K562 (cell line): ENCODE data around the gene PLA2G12B. TPM values are rescaled to one million over a fixed set of nuclear protein-coding genes. Genes with fewer than 3 reads are reported as not detected.

ENCODE experiments used
- GTF3C2 ChIP-seq: IDR thresholded peaks from 3 replicates; pipeline ENCODE4 v1.6.1; 2011; ENCODE audit warnings: borderline replicate concordance, mild to moderate bottlenecking, moderate library complexity; ENCODE audit not compliant: insufficient read length; ENCODE audit errors: extremely low read depth
- HOXB6 ChIP-seq: fragments of 250-450 bp; sonication (Bioruptor Pico); IDR thresholded peaks from 2 replicates; pipeline ENCODE4 v1.5.1; 2022; ENCODE audit warnings: mild to moderate bottlenecking, borderline replicate concordance
- ILF3 ChIP-seq: fragments of 450-650 bp; IDR thresholded peaks from 2 replicates; pipeline ENCODE4 v1.6.1; 2018; ENCODE audit warnings: antibody characterized with exemption, mild to moderate bottlenecking, moderate library complexity, borderline replicate concordance
- MEF2A ChIP-seq: IDR thresholded peaks from 2 replicates; pipeline ENCODE4 v1.6.1; 2011; ENCODE audit warnings: low read depth, mild to moderate bottlenecking, low read length, moderate library complexity; ENCODE audit not compliant: control insufficient read depth
- NUFIP1 ChIP-seq: fragments of 450-650 bp; IDR thresholded peaks from 2 replicates; pipeline ENCODE4 v1.6.1; 2018; ENCODE audit not compliant: partially characterized antibody
- RBM17 ChIP-seq: fragments of 200-400 bp; formaldehyde crosslinking; IDR thresholded peaks from 2 replicates; pipeline ENCODE4 v1.6.1; 2017; ENCODE audit warnings: low read depth, mild to moderate bottlenecking, low read length, borderline replicate concordance
- SAP30 ChIP-seq: fragments of 200-600 bp; sonication (generic); IDR thresholded peaks from 2 replicates; pipeline ENCODE4 v1.6.1; 2012; ENCODE audit warnings: borderline replicate concordance, low read depth, mild to moderate bottlenecking, moderate library complexity, low read length, control low read depth, inconsistent platforms; ENCODE audit not compliant: insufficient read depth, poor library complexity, severe bottlenecking
- SMAD3 ChIP-seq: fragments of 450-650 bp; formaldehyde crosslinking; conservative IDR thresholded peaks from 2 replicates; pipeline ENCODE4 v1.4.0; 2020; ENCODE audit warnings: mild to moderate bottlenecking
- TRIM24 ChIP-seq, 2 experiments: fragments of 450-650 bp; IDR thresholded peaks; 2 replicates each; pipeline ENCODE4 v1.6.1; 2016
- ZFP30 ChIP-seq: fragments of 250-450 bp; sonication (Bioruptor Pico); IDR thresholded peaks from 2 replicates; pipeline ENCODE4 v1.8.0; 2022; ENCODE audit warnings: moderate library complexity, mild to moderate bottlenecking, inconsistent platforms, borderline replicate concordance
- ZNF143 ChIP-seq: sonication (generic); formaldehyde crosslinking; IDR thresholded peaks from 2 replicates; pipeline ENCODE4 v1.9.0; 2022; ENCODE audit warnings: mild to moderate bottlenecking, missing genetic modification reagents
- polyA plus RNA-seq, 8 experiments: library from polyadenylated mRNA; depleted of rRNA in 4 of 8; stranded (reverse) in 5 of 8; unstranded in 3 of 8; fragments of >200 nt; fragmentation: Nextera tagmentation in 2 of 8; fragmentation: Illumina TruSeq in 1 of 8; extraction: Ambion mirVana in 2 of 8; extraction: Trizol in 1 of 8; gene quantifications; 2 replicates each; pipeline versions ENCODE4 v1.2.1 to v1.2.3, GENCODE V29; 2011 to 2014; ENCODE audit warnings: inconsistent platforms in 1 of 8, missing spikeins in 1 of 8
- total RNA-seq, 7 experiments: library from RNA; depleted of rRNA in 6 of 7; stranded (reverse); fragments of >200 nt in 6 of 7; fragmentation: Illumina TruSeq in 2 of 7; extraction: Trizol in 2 of 7; gene quantifications; 2 replicates each; pipeline versions ENCODE4 v1.2.1 to v1.2.3, GENCODE V29; 2011 to 2021; ENCODE audit warnings: low replicate concordance in 1 of 7
- TF ChIP-seq, protein P1 (sequence below): fragments of 450-650 bp; IDR thresholded peaks from 2 replicates; pipeline ENCODE4 v1.6.1; 2016; ENCODE audit warnings: mild to moderate bottlenecking, moderate library complexity
- TF ChIP-seq, protein P2 (sequence below): fragments of 250-450 bp; sonication (Bioruptor Pico); IDR thresholded peaks from 2 replicates; pipeline ENCODE4 v1.8.0; 2022; ENCODE audit warnings: moderate library complexity, mild to moderate bottlenecking, inconsistent platforms

PLA2G12B gene
- total and polyA plus RNA-seq, 9 of the 15 experiments (the other 6 are each of a cell fraction or from before 2014, with no cell fraction given), result not detected

- TF ChIP-seq, protein P1, sequence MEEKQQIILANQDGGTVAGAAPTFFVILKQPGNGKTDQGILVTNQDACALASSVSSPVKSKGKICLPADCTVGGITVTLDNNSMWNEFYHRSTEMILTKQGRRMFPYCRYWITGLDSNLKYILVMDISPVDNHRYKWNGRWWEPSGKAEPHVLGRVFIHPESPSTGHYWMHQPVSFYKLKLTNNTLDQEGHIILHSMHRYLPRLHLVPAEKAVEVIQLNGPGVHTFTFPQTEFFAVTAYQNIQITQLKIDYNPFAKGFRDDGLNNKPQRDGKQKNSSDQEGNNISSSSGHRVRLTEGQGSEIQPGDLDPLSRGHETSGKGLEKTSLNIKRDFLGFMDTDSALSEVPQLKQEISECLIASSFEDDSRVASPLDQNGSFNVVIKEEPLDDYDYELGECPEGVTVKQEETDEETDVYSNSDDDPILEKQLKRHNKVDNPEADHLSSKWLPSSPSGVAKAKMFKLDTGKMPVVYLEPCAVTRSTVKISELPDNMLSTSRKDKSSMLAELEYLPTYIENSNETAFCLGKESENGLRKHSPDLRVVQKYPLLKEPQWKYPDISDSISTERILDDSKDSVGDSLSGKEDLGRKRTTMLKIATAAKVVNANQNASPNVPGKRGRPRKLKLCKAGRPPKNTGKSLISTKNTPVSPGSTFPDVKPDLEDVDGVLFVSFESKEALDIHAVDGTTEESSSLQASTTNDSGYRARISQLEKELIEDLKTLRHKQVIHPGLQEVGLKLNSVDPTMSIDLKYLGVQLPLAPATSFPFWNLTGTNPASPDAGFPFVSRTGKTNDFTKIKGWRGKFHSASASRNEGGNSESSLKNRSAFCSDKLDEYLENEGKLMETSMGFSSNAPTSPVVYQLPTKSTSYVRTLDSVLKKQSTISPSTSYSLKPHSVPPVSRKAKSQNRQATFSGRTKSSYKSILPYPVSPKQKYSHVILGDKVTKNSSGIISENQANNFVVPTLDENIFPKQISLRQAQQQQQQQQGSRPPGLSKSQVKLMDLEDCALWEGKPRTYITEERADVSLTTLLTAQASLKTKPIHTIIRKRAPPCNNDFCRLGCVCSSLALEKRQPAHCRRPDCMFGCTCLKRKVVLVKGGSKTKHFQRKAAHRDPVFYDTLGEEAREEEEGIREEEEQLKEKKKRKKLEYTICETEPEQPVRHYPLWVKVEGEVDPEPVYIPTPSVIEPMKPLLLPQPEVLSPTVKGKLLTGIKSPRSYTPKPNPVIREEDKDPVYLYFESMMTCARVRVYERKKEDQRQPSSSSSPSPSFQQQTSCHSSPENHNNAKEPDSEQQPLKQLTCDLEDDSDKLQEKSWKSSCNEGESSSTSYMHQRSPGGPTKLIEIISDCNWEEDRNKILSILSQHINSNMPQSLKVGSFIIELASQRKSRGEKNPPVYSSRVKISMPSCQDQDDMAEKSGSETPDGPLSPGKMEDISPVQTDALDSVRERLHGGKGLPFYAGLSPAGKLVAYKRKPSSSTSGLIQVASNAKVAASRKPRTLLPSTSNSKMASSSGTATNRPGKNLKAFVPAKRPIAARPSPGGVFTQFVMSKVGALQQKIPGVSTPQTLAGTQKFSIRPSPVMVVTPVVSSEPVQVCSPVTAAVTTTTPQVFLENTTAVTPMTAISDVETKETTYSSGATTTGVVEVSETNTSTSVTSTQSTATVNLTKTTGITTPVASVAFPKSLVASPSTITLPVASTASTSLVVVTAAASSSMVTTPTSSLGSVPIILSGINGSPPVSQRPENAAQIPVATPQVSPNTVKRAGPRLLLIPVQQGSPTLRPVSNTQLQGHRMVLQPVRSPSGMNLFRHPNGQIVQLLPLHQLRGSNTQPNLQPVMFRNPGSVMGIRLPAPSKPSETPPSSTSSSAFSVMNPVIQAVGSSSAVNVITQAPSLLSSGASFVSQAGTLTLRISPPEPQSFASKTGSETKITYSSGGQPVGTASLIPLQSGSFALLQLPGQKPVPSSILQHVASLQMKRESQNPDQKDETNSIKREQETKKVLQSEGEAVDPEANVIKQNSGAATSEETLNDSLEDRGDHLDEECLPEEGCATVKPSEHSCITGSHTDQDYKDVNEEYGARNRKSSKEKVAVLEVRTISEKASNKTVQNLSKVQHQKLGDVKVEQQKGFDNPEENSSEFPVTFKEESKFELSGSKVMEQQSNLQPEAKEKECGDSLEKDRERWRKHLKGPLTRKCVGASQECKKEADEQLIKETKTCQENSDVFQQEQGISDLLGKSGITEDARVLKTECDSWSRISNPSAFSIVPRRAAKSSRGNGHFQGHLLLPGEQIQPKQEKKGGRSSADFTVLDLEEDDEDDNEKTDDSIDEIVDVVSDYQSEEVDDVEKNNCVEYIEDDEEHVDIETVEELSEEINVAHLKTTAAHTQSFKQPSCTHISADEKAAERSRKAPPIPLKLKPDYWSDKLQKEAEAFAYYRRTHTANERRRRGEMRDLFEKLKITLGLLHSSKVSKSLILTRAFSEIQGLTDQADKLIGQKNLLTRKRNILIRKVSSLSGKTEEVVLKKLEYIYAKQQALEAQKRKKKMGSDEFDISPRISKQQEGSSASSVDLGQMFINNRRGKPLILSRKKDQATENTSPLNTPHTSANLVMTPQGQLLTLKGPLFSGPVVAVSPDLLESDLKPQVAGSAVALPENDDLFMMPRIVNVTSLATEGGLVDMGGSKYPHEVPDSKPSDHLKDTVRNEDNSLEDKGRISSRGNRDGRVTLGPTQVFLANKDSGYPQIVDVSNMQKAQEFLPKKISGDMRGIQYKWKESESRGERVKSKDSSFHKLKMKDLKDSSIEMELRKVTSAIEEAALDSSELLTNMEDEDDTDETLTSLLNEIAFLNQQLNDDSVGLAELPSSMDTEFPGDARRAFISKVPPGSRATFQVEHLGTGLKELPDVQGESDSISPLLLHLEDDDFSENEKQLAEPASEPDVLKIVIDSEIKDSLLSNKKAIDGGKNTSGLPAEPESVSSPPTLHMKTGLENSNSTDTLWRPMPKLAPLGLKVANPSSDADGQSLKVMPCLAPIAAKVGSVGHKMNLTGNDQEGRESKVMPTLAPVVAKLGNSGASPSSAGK, result no peak
- TF ChIP-seq ZNF143 (CRISPR knock-in tag), result no peak
- TF ChIP-seq NUFIP1, result no peak
- no peak for TF ChIP-seq HOXB6 (CRISPR knock-in tag)
- TF ChIP-seq ILF3, result no peak
- TF ChIP-seq GTF3C2, result no peak
- TF ChIP-seq, protein P2, sequence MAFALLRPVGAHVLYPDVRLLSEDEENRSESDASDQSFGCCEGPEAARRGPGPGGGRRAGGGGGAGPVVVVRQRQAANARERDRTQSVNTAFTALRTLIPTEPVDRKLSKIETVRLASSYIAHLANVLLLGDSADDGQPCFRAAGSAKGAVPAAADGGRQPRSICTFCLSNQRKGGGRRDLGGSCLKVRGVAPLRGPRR (CRISPR knock-in tag), result peak; percentile 53; the same call in 1 of the 2 replicates
- no peak for TF ChIP-seq ZFP30
- no peak; a peak in 1 of 4 replicates for TF ChIP-seq TRIM24 (IDR thresholded peaks at IDR 0.05)
- peak; percentile 85 for TF ChIP-seq SMAD3 (CRISPR knock-in tag)
- TF ChIP-seq RBM17, result no peak
- no peak for TF ChIP-seq SAP30
- TF ChIP-seq MEF2A, result no peak
These were observed 66.4 kb downstream of the PLA2G12B start (continued) for GRCh38 chr10:72888151-72888638.
